ENCODE measurements around the gene SGCD.
A peak's percentile ranks its signal among the peaks of the same experiment; 100 is the strongest.

SGCD gene

DNA sequence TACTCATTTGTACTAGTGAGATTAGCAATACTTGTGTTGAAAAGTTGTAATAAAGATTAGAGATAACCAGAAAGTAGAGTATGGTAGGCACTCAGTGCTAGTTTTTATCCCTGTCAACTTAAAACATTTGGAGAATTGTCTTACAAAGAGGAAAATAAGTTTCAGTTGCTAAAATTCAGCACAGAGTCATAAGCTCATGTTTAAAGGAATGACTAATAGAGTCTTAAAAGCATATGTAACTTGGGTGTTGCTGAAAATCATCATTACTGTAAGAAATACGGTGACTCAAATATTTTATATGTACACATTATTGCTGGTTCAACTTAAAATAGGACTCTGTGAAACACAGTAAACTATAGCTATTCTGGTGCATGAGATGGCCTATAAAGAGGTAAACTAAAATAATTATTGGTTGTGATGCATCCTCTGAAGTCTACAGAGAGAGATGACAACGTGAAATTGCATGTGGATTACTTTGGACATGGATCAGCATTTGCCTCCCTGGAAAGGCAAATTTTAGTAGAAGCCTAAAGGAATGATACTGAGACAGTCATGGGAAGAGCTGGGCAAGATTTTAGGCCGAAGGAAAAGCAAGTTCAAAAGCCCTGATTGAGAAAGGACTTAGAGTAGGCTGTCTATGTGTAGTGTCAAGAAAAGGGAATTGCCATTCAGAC, 34.6 kb downstream of the SGCD start:
- DNase-seq (ENCODE audit: low spot score): no peak

DNA sequence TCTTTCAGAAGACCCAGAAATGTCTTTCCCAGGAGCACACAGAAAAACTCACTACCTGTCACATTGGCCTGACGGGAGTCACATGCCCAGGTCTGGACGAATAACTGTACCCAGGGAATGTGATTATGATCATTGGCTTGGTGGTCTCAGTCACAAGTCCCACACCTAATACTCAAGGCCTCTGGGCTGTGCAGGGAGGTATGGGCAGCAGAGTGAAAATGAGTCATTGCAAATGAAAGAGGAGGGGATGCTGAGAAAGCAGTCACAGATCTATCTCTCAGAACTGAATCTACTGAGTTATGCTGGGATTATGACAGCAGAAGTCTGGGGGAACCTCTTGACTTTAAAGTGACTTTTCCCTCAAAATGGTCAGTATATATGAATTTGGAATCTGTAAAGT, 36.9 kb downstream of the SGCD start:
- no peak for DNase-seq (ENCODE audit: low spot score)

DNA sequence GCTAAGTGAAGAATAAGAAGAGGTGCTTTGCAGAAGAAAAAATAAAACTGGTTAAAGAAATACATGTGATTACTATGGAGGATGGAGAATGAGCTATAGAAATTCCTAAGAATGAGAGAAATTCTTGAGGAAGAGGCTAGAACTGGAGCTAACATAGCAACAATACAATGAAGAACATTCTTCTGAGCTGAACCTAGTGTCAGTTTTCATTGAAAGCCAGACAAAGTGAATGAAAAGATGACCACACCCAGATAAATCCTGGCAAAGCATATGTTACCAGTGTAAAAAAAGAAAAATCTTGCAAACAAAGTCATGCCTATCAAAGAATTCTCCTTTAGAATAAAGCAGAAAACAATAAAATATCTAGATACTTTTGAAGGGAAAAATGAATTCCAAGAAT, 39.6 kb downstream of the SGCD start:
- DNase-seq (ENCODE audit: low spot score): no peak

DNA sequence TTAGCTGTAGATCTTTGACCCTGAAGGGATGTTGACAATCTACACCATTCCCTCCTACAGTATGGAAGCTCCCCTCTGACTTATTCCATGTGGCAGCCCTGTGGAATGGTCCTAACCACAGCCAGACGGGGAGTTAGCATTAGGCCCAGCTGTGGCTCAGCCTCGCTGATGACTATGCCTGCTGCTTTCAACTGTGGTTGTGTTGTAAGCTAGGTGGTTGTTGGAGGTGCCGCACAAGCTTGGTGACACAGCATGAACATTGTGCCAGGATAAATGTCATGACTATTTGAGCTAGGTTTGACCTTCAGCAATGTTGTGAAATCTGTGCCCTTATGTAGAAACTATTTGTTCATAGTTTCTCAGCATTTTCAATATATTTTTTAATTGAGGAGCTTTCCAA, 40.6 kb downstream of the SGCD start:
- DNase-seq (ENCODE audit: low spot score): no peak

- DNase-seq (ENCODE audit: low spot score): no peak
Measured at GRCh38 chr5:156375895-156376495, 49.0 kb downstream of the SGCD start.

- no peak for DNase-seq (ENCODE audit: low spot score)
Measured at GRCh38 chr5:156376751-156377150, 49.8 kb downstream of the SGCD start.

DNA sequence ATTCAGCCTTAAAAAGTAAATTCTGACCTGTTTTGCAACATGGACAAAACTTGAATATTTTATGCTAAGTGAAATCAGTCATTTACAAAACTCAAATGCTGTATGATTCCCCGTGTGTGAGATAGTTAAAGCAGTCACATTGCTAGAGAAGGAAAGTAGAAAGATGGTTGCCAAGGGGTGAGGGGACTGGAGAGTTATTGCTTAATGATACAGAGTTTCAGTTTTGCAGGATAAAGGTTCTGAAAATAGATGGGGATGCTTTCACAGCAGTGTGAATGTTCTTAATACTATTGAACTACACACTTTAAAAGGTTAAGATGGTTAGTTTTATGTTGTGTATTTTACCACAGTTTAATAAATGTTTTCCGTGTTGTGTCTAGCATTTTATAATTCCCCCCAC, 51.2 kb downstream of the SGCD start:
- no peak for DNase-seq (ENCODE audit: low spot score)

DNA sequence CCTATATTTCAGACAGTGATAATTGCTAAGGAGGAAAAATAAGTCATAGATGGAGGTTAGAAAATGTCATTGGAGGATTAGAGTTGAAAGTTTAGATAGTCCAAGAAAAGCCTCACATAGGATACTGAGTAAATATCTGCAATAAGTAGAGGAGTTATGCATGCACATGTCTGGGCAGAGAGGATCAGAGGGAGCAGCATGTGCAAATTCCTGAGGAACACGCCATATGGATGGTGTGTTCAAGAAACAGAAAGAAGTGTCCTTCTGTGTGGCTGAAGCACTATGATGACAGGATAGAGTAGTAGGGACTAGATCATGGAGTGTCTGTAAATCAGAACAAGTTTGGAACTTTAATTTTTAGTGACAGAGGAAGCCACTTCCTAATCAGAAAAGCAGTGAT, 52.2 kb downstream of the SGCD start:
- no peak for DNase-seq (ENCODE audit: low spot score)

GRCh38 chr5:156380848-156381247, 53.9 kb downstream of the SGCD start:
- no peak for DNase-seq (ENCODE audit: low spot score)

GRCh38 chr5:156383510-156384265, 56.7 kb downstream of the SGCD start:
- no peak for DNase-seq (ENCODE audit: low spot score)

DNA sequence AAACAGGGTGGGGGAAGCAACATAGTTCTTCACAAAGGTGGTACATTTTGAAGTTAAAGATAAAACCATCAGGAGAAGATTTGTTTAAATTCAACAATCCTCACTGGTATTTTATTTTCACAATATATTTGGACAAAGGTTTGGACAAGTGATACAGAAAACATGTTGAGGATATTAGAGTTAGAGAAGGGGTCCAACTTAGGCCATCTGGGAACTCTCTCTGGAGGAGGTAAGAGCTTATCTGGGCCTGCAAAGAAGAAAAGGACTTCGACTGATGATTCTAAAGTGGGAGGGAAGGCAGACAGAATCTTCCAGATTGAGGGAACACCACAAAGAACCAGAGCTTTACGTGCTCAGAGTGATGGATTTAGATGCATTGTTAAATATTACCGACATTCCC, 58.5 kb downstream of the SGCD start:
- no peak for DNase-seq (ENCODE audit: low spot score)

DNA sequence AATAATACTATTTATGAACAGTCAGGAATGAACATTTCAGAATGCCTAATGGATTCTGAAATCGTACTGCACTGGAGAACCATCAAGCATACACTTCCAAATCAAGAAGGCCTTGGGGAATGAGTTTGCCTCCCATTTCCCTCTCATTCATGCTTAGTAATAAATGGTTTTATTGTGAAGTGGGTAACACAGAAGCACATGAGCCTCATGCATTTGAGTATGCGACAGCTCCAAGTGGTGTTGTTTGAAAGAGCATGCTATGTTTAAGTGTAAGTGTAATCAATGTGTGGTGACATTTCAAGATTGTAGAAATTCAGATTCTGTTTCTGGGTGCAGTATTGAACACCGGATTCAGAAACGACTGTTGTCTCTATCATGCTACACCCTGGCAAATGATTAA, 60.0 kb downstream of the SGCD start:
- no peak for DNase-seq (ENCODE audit: low spot score)

DNA sequence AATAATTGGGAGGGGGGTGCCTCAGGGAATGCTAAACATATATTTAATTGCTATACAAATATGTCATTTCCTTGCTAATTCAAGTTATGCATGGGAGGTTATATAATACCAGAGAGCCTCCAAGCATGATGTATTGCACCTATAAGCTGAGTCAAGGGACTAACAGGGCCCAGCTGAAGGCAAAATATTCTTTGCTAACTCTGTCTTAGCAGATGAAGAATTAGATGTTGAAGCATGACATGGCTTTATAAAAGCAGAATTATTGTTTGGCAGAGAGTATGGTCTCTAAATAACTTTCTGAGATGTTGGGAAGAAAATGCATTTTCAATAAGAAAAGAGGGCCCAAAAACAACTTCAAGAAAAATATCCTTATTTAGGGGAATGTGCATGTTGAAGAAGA, 60.4 kb downstream of the SGCD start:
- no peak for DNase-seq (ENCODE audit: low spot score)

DNA sequence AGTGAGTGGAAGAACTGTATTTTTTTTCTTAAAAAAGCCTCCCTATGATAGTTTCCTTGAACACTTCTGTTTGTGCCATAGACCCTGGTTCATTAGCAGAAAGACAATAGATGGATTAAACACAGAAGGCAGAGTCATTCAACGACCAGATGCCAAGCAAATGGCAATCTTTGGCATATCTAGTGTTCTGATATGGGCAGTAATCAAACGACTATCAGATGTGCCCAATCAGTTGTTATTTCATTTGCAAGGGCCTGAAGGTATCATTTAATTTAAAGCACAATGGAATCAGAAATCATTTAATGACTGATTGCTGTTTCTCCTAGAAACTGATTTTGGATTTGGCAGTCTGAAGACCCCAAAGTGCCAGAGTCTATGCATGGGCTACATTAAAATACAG, 61.3 kb downstream of the SGCD start:
- no peak for DNase-seq (ENCODE audit: low spot score)

DNA sequence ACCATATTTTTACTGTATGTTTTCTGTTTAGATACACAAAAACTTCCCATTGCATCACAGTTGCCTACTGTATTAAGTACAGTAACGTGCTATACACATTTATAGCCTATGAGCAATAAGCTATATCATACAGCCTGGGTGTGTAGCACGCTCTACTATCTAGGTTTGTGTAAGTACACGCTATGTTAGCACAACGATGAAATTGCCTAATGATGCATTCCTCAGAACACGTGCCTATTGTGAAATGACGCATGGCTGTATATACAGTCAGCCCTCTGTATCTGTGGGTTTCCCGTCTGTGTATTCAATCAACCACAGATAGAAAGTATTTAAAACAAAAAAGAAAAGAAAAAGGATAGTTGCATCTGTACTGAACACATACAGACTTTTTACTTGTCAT, 64.2 kb downstream of the SGCD start:
- peak; percentile 26 for DNase-seq (ENCODE audit: low spot score)

GRCh38 chr5:156393980-156394379, 67.0 kb downstream of the SGCD start:
- no peak for DNase-seq (ENCODE audit: low spot score)

GRCh38 chr5:156394642-156395305, 67.8 kb downstream of the SGCD start:
- DNase-seq (ENCODE audit: low spot score): no peak

DNA sequence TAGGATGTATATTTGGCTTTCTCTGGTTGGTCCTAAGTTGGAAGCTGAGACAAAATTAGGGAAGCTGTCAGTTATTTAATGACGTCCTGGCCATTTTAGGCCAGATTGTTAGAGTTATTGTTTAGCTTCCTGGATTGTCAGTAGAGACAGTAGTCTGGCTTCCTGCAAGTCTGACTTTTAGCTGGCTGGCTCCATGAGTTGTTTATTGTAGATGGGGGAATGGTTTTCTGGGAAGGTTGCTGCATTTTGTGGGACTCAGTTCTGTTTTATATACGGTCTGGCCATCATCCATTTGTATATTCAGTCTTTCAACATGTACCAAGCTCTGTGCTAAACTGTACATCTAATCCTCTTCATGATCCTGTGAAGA, 68.3 kb downstream of the SGCD start:
- DNase-seq (ENCODE audit: low spot score): no peak

DNA sequence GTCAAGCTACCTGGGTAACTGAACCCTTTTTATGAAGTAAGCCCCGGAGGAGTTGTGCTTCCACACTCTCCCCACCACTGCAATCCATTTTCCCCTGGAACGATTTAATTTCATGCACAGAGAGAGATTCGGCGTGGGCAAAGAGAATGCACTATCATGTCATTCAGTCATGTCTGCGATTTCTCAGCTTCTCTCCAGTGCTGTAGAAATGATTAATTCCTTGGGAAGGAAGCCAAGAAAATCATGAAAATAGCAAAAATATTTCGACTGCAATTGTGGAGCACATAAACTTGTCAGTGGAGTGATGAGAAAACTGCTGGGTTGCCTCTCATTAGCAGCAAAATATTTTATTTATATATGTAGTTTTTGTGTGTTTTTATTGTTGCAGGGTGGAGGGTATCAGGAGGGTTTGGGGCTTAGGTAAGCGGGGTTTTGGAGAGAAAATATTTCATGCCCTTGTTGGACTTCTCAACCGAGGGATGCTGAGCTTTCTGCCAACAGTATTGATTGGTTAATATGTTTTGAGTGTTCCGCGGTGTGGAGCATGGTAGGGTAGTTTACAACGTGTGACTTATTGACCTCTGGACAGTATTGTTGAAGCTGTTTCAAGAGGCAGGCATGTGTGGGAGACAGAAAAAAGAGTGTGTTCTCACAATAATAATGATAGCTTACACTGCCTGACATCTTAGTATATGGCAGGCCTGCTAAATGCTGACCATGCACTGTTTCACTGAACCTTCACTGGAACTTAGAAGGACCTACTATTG, 69.3 kb downstream of the SGCD start:
- DNase-seq (ENCODE audit: low spot score): no peak

DNA sequence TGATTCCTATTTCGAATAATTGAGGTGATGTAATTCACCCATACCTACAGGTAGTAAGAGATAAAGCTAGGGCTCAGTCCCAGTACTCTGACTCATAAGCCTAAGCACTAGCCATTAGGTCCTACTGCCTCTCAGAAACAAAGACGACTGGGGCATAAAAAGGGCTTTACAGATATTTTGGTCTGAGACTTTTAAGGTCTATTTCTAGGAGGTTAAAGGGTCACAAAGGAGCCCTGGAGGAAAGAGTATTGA, 69.8 kb downstream of the SGCD start:
- DNase-seq (ENCODE audit: low spot score): no peak

- DNase-seq (ENCODE audit: low spot score): no peak
Measured at GRCh38 chr5:156399323-156399722, 72.4 kb downstream of the SGCD start.

DNA sequence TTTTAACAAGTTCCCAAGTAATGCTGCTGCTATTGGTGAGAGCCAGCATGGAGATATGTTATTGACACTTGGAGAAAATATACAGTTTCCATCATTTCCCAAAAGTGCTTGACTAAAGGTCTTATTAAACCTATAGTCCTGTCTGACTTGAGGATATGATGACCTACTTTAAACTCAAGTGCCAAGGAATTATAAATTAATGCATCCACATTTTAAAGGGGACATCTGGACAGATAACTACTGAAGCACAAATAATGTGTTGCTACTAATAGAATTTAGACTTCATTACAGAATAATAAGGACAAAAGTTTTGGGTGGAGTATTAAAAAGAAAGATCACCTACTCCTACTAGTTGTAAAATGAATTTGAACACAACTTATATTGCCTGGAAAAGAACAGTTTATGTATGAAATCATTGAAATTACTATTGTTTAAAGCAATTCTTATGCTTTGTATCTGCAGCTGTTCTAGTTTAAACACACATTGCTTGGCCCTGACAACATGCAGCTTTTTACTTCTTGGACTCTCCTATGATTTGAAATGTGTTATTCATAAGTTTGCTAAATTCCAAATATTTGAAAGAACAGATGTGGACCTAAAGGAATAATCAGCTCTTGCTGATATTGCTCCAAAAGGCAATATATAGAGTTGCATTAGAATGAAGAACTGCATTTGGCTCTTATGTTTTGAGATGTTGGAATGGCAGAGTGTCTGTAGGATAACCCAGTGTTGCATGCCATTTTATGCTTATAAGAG, 73.4 kb downstream of the SGCD start:
- DNase-seq (ENCODE audit: low spot score): no peak
